ENCODE measurements around the gene MAGED1. TPM values are rescaled to one million over a fixed set of nuclear protein-coding genes. Genes with fewer than 3 reads are reported as not detected.

Gene MAGED1
- total and polyA plus RNA-seq, 9 donors = 27.1 to 310 (median 111) TPM

DNA sequence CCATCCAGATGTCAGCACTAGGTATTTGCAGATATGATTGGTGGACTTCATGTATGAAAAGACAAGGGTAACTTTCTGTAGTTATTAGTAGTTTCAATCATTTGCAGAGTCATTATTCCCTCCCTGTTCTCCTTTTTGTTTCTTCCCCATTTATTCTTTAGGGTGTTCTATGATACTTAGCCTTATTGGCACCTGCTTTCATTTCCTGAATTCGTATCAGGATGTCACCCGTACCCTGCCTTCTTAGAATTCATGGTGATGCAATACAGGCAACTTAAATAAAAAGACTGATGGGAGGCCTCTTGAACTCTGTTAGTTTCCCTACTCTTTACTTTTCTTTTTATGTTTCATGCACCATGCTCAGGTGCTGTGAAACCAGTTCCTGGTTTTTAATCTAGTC is 24.2 kb downstream of the MAGED1 start:
- TF ChIP-seq POLR2A (IDR thresholded peaks at IDR 0.05) (no peak), EP300 (IDR thresholded peaks at IDR 0.05) (no peak), CTCF (IDR thresholded peaks at IDR 0.05) (no peak)
- no peak for DNase-seq
- Histone ChIP-seq H3K27ac (no peak overlapping the region), H3K4me1 (ENCODE audit: insufficient read depth) (no peaks in the 10 kb centered on the region), H3K4me3 (no peak overlapping the region), H3K27me3 (no peaks in the 10 kb centered on the region), H3K36me3 (no peaks in the 10 kb centered on the region), H3K9me3 (no peaks in the 10 kb centered on the region)
- intact Hi-C loops (cut with DNase I) = no loop called here
- 62 to 69% (median 66%) methylated on average over 2 of the region's 2 CpGs for WGBS, 3 donors

- Histone ChIP-seq H3K9me3 (no peaks in the 10 kb centered on the region), H3K27me3 (no peaks in the 10 kb centered on the region), H3K4me1 (ENCODE audit: insufficient read depth) (no peaks in the 10 kb centered on the region), H3K27ac (no peak overlapping the region), H3K36me3 (no peaks in the 10 kb centered on the region), H3K4me3 (no peak overlapping the region)
- TF ChIP-seq EP300 (IDR thresholded peaks at IDR 0.05) (no peak), CTCF (IDR thresholded peaks at IDR 0.05) (no peak), POLR2A (IDR thresholded peaks at IDR 0.05) (no peak)
- intact Hi-C loops (cut with DNase I) = no loop called here
- 50 to 63% (median 57%) methylated on average over 1 of the region's 1 CpG for WGBS, 3 donors
- no peak for DNase-seq
These were observed 29.1 kb downstream of the MAGED1 start for GRCh38 chrX:51922561-51922960.

- no peaks in the 10 kb centered on the region for H3K4me1 ChIP-seq (ENCODE audit: insufficient read depth)
- H3K36me3 ChIP-seq = no peaks in the 10 kb centered on the region
- 59 to 66% (median 61%) methylated on average over 3 of the region's 3 CpGs for WGBS, 3 donors
- TF ChIP-seq EP300 (IDR thresholded peaks at IDR 0.05) (no peak), CTCF (IDR thresholded peaks at IDR 0.05) (no peak), POLR2A (IDR thresholded peaks at IDR 0.05) (no peak)
- no peaks in the 10 kb centered on the region for H3K27me3 ChIP-seq
- intact Hi-C loops (cut with DNase I) = no loop called here
- H3K9me3 ChIP-seq = no peaks in the 10 kb centered on the region
- no peak overlapping the region for H3K27ac ChIP-seq
- no peak overlapping the region for H3K4me3 ChIP-seq
- DNase-seq = no peak
These were observed 38.2 kb downstream of the MAGED1 start for GRCh38 chrX:51931566-51932150.

Small RNA genes lying within 50 kb of the gene (small RNA-seq; reads per million reads assigned to genes)
- gene AL929410.2 (not detected), gene RNU6-504P (not detected)

Other genes with a start within 250 kb of the MAGED1 start
- not detected for gene CENPVL2, start 210.8 kb upstream of the MAGED1 start, total RNA-seq
- gene CENPVL2, start 210.8 kb upstream of the MAGED1 start, polyA plus RNA-seq = not detected
- gene CENPVL1, start 183.1 kb upstream of the MAGED1 start, total RNA-seq = not detected
- gene CENPVL1, start 183.1 kb upstream of the MAGED1 start, polyA plus RNA-seq = not detected
- 10 to 100 TPM in 5 of 7 donors, 1 to 10 TPM in 2; 4.5 to 17.5 (median 12.8) TPM for gene GSPT2, start 150.2 kb upstream of the MAGED1 start, total RNA-seq
- gene GSPT2, start 150.2 kb upstream of the MAGED1 start, polyA plus RNA-seq = 10 to 100 TPM in 1 of 2 donors, 1 to 10 TPM in 1; 5.8 to 17.5 TPM
- gene MAGED4B, start 175.6 kb downstream of the MAGED1 start, total RNA-seq = 10 to 100 TPM in 6 of 7 donors, 1 to 10 TPM in 1; 9.5 to 35.5 (median 21.2) TPM
- 10 to 100 TPM in 1 of 2 donors, 1 to 10 TPM in 1; 5.1 to 29.6 TPM for gene MAGED4B, start 175.6 kb downstream of the MAGED1 start, polyA plus RNA-seq

Measured in ovary (tissue), 9 donors.